ENCODE results near the gene GTF2IRD1.

- no peak for TF ChIP-seq CTCF (conservative IDR thresholded peaks at IDR 0.05; ENCODE audit: low read depth, low read length)
- no peak for TF ChIP-seq EZH2 (IDR thresholded peaks at IDR 0.05; ENCODE audit: low read length, unreplicated experiment)
Observed at GRCh38 chr7:74570533-74571156, 116.9 kb downstream of the GTF2IRD1 start.

Measured in PC-3 (cell line).